ENCODE data around the gene DET1.

Gene DET1

DNA sequence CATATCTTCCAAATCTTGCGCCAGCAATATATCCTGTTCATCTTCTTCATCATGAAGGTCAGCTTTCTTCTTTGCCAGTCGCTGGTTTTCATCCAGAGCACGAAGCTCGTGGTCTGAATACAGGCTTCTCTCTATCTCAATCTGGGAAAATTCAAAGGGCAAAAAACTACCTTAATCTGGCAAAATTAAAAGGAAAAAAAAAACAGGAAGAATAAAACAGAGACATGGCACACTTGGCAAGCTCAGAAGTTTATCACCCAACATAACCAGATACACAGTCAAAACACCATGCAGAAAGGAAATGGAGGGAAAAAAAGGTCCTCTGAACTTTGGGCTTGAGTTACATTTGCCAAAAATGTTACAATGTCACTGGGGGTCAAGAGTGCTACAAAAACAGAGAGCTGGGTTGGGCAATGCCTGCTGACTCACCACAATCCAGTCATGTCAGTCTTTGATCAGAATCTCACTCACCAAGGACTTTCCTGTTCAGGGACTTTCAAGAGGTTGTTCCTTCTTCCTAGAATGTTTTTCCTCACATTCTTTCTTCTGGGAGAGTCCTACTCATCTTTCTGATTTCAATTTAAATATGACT lies 80.8 kb downstream of the DET1 start:
- no peaks in the 10 kb centered on the region for H3K9me3 ChIP-seq (ENCODE audit: low read length)
- no peaks in the 10 kb centered on the region for H3K27me3 ChIP-seq (ENCODE audit: insufficient read depth, low read length)
- peaks cover 22% of the 10 kb centered on the region for H3K4me1 ChIP-seq (ENCODE audit: insufficient read depth, low read length)
- H3K36me3 ChIP-seq (ENCODE audit: insufficient read depth, low read length), result peaks cover 42% of the 10 kb centered on the region
- H3K4me3 ChIP-seq (ENCODE audit: low read length), result peak overlapping the region; percentile 94
- no peak overlapping the region for H2AFZ ChIP-seq (ENCODE audit: low read depth, low read length)

GRCh38 chr15:88463870-88464532 lies 82.5 kb downstream of the DET1 start:
- H3K4me3 ChIP-seq (ENCODE audit: low read length), result no peak overlapping the region
- peaks cover 18% of the 10 kb centered on the region for H3K4me1 ChIP-seq (ENCODE audit: insufficient read depth, low read length)
- H3K9me3 ChIP-seq (ENCODE audit: low read length), result no peaks in the 10 kb centered on the region
- H3K27me3 ChIP-seq (ENCODE audit: insufficient read depth, low read length), result no peaks in the 10 kb centered on the region
- no peak overlapping the region for H2AFZ ChIP-seq (ENCODE audit: low read depth, low read length)
- peaks cover 57% of the 10 kb centered on the region for H3K36me3 ChIP-seq (ENCODE audit: insufficient read depth, low read length)

Data from neuron (in vitro differentiated cells).